Measurements from ENCODE around the gene FAT1.

Gene FAT1

DNA sequence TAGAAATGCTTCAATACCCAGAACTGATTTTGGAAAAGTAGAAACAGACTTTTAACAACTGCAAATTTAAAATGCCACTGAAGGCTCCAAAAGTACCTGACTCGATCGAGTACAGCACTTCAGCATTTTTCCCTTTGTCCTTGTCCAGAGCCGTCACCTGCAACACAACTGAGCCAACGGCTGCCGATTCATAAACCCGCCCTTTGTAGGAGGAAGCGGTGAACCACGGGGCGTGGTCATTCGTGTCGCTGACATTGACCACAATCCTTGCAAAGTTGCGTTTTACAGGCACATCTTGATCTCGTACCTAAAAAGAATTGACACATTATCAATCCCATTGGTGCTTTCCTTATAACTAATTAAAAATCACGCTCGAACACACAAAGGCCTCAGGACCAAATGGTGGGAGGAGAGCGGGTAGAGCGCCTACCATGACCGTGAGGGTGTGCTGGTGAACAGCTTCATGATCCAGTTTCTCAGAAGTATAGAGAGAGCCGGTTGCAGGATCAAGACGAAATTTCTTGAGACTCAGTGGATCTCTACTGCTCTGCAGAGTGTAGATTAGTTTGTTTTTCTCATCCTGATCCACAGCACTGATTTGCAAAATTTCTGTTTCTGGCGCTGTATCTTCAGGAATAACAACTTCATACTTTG, 95.5 kb downstream of the FAT1 start:
- Histone ChIP-seq H3K4me1 (no peaks in the 10 kb centered on the region), H3K27me3 (no peaks in the 10 kb centered on the region), H3K9me3 (no peaks in the 10 kb centered on the region), H3K36me3 (no peaks in the 10 kb centered on the region), H3K4me3 (ENCODE audit: low read depth, low read length) (no peak overlapping the region)
- no peak for DNase-seq
- TF ChIP-seq CTCF (IDR thresholded peaks at IDR 0.05; ENCODE audit: low read depth, low read length), result no peak

DNA sequence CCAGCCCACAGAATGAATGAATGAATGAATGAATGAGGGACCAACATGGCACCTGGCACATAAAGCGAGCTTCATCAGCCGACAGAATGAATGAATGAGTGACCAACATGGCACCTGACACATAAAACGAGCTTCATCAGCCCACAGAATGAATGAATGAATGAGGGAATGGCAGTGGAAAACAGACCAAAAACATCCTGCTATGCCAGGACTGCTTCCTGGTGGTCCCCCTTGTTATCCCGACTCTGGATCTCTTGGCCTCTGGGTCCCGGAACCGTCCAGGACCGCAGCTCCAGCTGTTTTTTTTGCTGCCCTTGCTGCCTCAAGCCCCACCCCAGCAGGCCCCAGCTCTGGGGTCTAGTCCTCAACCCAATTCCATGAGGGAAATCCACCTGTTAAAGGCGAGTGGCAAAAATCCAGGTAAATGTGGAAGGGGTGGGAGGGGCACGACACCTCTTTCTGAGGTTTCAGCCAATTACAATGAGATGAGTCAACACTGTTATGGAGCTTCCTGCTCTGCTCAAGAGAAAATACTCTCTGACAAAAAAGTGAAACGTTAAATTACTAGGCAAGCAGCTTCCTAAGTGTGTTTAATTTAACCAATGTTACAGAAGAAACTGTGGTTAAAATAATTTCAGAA, 96.3 kb downstream of the FAT1 start:
- no peaks in the 10 kb centered on the region for H3K27me3 ChIP-seq
- H3K4me1 ChIP-seq, result no peaks in the 10 kb centered on the region
- no peak for DNase-seq
- no peaks in the 10 kb centered on the region for H3K36me3 ChIP-seq
- no peak overlapping the region for H3K4me3 ChIP-seq (ENCODE audit: low read depth, low read length)
- no peak for TF ChIP-seq CTCF (IDR thresholded peaks at IDR 0.05; ENCODE audit: low read depth, low read length)
- H3K9me3 ChIP-seq, result no peaks in the 10 kb centered on the region

DNA sequence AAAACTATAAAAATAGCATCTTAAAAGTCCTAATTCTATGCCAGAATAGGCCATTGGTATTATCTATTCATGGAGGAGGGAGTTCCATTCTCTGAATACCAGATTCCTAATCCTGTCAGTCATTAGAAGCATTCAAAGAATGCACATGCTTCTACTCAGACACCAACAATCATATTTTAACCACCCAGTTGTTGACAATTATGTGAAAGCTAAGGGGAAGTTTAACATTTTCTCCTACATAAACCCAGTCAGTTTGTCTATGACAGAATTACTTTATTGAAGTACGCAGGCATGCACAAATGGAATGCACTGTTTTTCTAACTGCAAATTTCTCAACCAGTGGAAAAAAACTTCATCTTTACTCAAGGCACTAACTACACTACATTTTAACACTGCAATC, 98.7 kb downstream of the FAT1 start:
- Histone ChIP-seq H3K9me3 (no peaks in the 10 kb centered on the region), H3K4me1 (no peaks in the 10 kb centered on the region), H3K36me3 (no peaks in the 10 kb centered on the region), H3K4me3 (ENCODE audit: low read depth, low read length) (no peak overlapping the region), H3K27me3 (no peaks in the 10 kb centered on the region)
- no peak for TF ChIP-seq CTCF (IDR thresholded peaks at IDR 0.05; ENCODE audit: low read depth, low read length)
- no peak for DNase-seq

DNA sequence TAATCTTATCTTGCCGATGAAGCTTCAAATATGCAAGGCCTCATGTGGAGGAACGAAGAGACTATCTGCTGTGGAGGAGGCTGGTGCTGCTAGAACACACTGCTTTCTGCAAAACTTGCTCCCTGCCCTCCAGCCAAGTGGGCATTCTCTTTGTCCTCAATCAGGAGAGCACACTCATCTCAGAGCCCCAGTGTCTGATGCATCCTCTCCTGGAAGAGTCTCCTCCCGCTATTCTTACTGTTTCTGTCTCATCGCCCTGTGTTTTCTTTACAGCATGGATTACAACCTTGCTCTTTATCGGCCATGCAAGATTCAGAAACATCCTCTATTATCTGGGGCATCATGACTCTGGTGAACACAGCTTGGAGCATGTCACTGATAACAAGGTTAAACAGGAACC, 100.1 kb downstream of the FAT1 start:
- no peaks in the 10 kb centered on the region for H3K9me3 ChIP-seq
- H3K4me1 ChIP-seq, result no peaks in the 10 kb centered on the region
- H3K27me3 ChIP-seq, result no peaks in the 10 kb centered on the region; the same call in 1 of the 2 replicates
- H3K36me3 ChIP-seq, result no peaks in the 10 kb centered on the region
- TF ChIP-seq CTCF (IDR thresholded peaks at IDR 0.05; ENCODE audit: low read depth, low read length), result no peak
- H3K4me3 ChIP-seq (ENCODE audit: low read depth, low read length), result no peak overlapping the region
- no peak for DNase-seq

- Histone ChIP-seq H3K4me1 (no peaks in the 10 kb centered on the region), H3K4me3 (ENCODE audit: low read depth, low read length) (no peak overlapping the region), H3K27me3 (no peaks in the 10 kb centered on the region; the same call in 1 of the 2 replicates), H3K9me3 (no peaks in the 10 kb centered on the region), H3K36me3 (no peaks in the 10 kb centered on the region)
- no peak for TF ChIP-seq CTCF (IDR thresholded peaks at IDR 0.05; ENCODE audit: low read depth, low read length)
- DNase-seq, result no peak
Observed at GRCh38 chr4:186622788-186623464, 100.7 kb downstream of the FAT1 start.
